Measurements from ENCODE around the gene HSD3B1.
A peak's percentile ranks its signal among the peaks of the same experiment; 100 is the strongest.

Gene HSD3B1

DNA sequence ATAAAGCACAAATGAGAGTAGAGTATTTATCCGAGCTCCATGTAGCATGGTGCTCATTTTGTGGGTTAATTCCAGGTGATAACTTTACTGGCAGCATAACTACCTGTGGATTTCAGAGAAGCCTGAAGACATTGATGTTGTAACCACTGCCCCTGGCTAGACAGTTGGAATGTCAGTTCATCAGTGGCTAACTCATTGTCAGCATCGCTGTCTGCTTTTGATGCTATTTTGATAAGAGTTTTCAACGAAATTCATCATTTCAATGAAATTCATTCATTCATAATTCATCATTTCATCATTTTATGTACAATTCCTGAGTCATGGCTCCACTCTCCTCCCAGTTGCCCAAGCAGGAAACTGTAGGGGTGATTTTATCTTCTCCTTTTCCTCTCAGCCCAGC is 34.4 kb downstream of the HSD3B1 start:
- no peak overlapping the region for H3K4me3 ChIP-seq (ENCODE audit: low read length)
- TF ChIP-seq, protein P1, sequence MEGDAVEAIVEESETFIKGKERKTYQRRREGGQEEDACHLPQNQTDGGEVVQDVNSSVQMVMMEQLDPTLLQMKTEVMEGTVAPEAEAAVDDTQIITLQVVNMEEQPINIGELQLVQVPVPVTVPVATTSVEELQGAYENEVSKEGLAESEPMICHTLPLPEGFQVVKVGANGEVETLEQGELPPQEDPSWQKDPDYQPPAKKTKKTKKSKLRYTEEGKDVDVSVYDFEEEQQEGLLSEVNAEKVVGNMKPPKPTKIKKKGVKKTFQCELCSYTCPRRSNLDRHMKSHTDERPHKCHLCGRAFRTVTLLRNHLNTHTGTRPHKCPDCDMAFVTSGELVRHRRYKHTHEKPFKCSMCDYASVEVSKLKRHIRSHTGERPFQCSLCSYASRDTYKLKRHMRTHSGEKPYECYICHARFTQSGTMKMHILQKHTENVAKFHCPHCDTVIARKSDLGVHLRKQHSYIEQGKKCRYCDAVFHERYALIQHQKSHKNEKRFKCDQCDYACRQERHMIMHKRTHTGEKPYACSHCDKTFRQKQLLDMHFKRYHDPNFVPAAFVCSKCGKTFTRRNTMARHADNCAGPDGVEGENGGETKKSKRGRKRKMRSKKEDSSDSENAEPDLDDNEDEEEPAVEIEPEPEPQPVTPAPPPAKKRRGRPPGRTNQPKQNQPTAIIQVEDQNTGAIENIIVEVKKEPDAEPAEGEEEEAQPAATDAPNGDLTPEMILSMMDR (IDR thresholded peaks at IDR 0.05; ENCODE audit: insufficient read depth, low read depth, low read length, missing control alignments), result no peak
- peak; percentile 9 for DNase-seq (ENCODE audit: low read depth)

- TF ChIP-seq, protein P1 (IDR thresholded peaks at IDR 0.05; ENCODE audit: insufficient read depth, low read depth, low read length, missing control alignments), result no peak
- no peak overlapping the region for H3K4me3 ChIP-seq (ENCODE audit: low read length)
- DNase-seq (ENCODE audit: low read depth), result peak; percentile 19
These were observed 35.5 kb downstream of the HSD3B1 start for GRCh38 chr1:119542492-119542946.

DNA sequence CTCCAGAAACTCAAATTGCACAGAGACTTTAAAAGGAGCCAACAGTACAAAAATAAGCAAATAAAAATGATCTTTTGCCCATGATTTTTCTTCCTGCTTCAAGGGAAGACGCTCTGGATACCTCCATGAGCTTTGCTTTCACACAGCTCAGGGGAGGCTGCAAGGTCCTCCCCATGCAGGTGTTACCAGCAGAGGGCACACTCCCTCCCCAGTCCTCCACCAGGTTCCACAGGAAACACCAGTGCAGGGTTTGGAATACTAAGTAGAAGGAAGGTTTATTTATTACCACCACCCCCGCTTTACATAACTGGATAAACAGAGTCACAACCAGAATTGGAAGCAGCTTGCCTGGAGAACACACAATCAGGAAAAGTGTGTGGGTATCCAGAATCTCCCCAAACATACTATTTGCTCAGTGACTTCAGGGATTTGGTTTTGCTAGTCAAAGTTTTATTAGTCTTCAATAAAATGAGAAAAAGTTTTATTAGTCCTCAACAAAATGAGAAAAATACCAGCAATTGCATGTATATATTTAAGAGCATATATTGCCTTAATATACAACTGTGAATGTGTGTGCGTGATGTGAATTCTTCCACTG is 37.3 kb downstream of the HSD3B1 start:
- TF ChIP-seq, protein P1 (IDR thresholded peaks at IDR 0.05; ENCODE audit: insufficient read depth, low read depth, low read length, missing control alignments), result peak; percentile 58
- DNase-seq (ENCODE audit: low read depth), result peak; percentile 35
- H3K4me3 ChIP-seq (ENCODE audit: low read length), result no peak overlapping the region

DNA sequence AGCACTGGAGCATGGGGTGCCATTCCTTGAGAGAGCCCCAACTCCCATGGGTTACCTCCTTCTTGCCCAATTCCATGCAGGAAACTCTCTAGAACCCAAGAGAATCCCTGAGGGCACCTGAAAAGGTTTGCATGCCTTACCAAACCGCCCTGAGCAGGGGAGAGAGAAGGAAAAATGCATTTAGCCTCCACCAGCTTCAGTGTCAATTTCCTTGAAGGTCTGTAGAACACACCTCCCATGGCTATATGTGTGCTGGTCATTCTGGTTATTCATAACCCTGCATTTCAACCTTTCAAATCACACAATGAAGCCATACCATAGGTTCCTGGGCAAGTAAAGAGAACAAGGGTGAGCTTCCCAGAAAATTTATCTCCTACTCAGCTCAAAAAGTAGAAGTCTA is 39.6 kb downstream of the HSD3B1 start:
- DNase-seq (ENCODE audit: low read depth), result no peak
- TF ChIP-seq, protein P1 (IDR thresholded peaks at IDR 0.05; ENCODE audit: insufficient read depth, low read depth, low read length, missing control alignments), result no peak
- no peak overlapping the region for H3K4me3 ChIP-seq (ENCODE audit: low read length)

DNA sequence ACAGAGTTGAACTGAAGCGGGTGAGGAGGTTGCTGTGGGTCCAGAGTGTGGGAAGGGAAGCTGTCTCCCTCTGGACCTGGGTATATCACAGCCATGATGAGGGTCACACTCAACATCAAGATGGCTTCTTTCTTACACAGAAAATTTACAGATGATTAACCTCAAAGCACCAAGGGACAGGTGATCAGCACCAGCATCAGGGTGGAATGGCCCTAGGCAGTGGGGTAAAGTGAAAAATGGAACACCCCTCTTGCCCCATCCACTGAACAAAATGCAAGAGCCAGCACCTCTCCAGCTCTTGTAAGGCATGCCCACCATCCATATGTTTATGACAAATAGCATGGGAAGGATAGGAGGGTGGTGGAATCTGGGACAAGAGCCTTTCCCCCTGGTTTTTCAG is 40.3 kb downstream of the HSD3B1 start:
- DNase-seq (ENCODE audit: low read depth), result no peak
- TF ChIP-seq, protein P1 (IDR thresholded peaks at IDR 0.05; ENCODE audit: insufficient read depth, low read depth, low read length, missing control alignments), result no peak

GRCh38 chr1:119547805-119548204 is 40.8 kb downstream of the HSD3B1 start:
- H3K4me3 ChIP-seq (ENCODE audit: low read length), result no peak overlapping the region
- TF ChIP-seq, protein P1 (IDR thresholded peaks at IDR 0.05; ENCODE audit: insufficient read depth, low read depth, low read length, missing control alignments), result no peak
- no peak for DNase-seq (ENCODE audit: low read depth)

More for the DNA sequence above, 40.3 kb downstream of the HSD3B1 start:
- no peak overlapping the region for H3K4me3 ChIP-seq (ENCODE audit: low read length)

DNA sequence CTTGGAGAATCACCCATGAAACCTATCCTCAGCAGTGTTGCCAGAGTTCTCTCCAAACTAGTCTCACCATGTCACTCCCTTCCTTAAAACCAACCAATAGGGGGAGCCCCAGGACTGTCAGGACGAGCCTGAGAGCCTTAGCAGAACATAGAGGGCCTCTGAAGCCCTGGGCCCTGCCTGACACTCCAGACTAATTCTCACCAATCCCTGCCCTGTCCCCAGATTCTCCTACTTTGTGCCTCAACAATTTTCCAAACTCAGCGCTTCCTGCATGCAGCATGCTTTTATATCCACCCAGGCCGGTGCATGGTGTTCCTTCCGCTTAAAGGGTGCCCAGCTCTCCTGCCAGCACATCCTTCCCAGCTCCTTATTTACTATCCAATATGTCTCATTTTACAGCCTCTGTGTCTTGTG is 42.7 kb downstream of the HSD3B1 start:
- H3K4me3 ChIP-seq (ENCODE audit: low read length), result no peak overlapping the region
- peak; percentile 81 for DNase-seq (ENCODE audit: low read depth)
- TF ChIP-seq, protein P1 (IDR thresholded peaks at IDR 0.05; ENCODE audit: insufficient read depth, low read depth, low read length, missing control alignments), result peak; percentile 75

All from epithelial cell of esophagus (primary cell).